Lower lobe of right lung (tissue), 2 donors: ENCODE results near the gene TTC38. TPM values are rescaled to one million over a fixed set of nuclear protein-coding genes. Genes with fewer than 3 reads are reported as not detected.
A peak's percentile ranks its signal among the peaks of the same experiment; 100 is the strongest.

Experiments
- ATAC-seq, 2 donors: fragments of 200-7000 bp; cut with Tn5 transposase; one replicate each; pipeline ENCODE4 v1.9.1; 2020 to 2022; ENCODE audit warnings: mild to moderate bottlenecking in 2 of 2, moderate library complexity in 2 of 2
- DNase-seq: peaks from one replicate; pipeline ENCODE4 v3.0.0-alpha.2; 2020
- H3K27ac ChIP-seq: fragments of 200-600 bp; one replicate; pipeline ENCODE4 v1.8.0; 2022
- H3K27me3 ChIP-seq: fragments of 200-600 bp; one replicate; pipeline ENCODE4 v1.8.0; 2022; ENCODE audit warnings: low read depth
- H3K36me3 ChIP-seq: fragments of 200-600 bp; one replicate; pipeline ENCODE4 v1.8.0; 2022; ENCODE audit warnings: mild to moderate bottlenecking
- H3K4me1 ChIP-seq: fragments of 200-600 bp; one replicate; pipeline ENCODE4 v1.8.0; 2022
- H3K4me3 ChIP-seq: fragments of 200-600 bp; one replicate; pipeline ENCODE4 v1.8.0; 2022; ENCODE audit warnings: mild to moderate bottlenecking
- H3K9me3 ChIP-seq: fragments of 200-600 bp; one replicate; pipeline ENCODE4 v1.8.0; 2022
- CTCF ChIP-seq: fragments of 200-600 bp; IDR thresholded peaks from one replicate; pipeline ENCODE4 v1.8.0; 2022; ENCODE audit warnings: antibody characterized with exemption, mild to moderate bottlenecking
- intact Hi-C: fragments of 100-400 bp; cut with DNase I; formaldehyde crosslinking; loops from one replicate; pipeline ENCODE4 v1.11.0; 2022
- total RNA-seq: library from RNA; stranded (reverse); fragmentation: NEBNext Ultra II Directional; extraction: Animal tissue kit (Norgen Biotek cat#: 25700); gene quantifications from one replicate; pipeline ENCODE4 v1.2.1, GENCODE V29; 2021
- donor health status: DM: no; HTN: yes; CAD: no; lungs with severe emphysema.

The TTC38 gene
- total RNA-seq, 1 donor from 2014 or later = 26.8 TPM

- peak overlapping the region; percentile 100 for H3K4me3 ChIP-seq
- no peaks in the 10 kb centered on the region for H3K9me3 ChIP-seq
- H3K36me3 ChIP-seq = peaks cover 39% of the 10 kb centered on the region
- TF ChIP-seq CTCF = no peak
- H3K4me1 ChIP-seq = peaks cover 24% of the 10 kb centered on the region
- peak; percentile 59 for DNase-seq
- intact Hi-C loops = no loop called here
- H3K27me3 ChIP-seq = no peaks in the 10 kb centered on the region
- peak; percentile 50 to 53 for ATAC-seq
- peak overlapping the region; percentile 86 for H3K27ac ChIP-seq
These were observed 68.6 kb downstream of the TTC38 start for GRCh38 chr22:46336119-46337078.

GRCh38 chr22:46337870-46338269 is 70.1 kb downstream of the TTC38 start:
- peaks cover 53% of the 10 kb centered on the region for H3K36me3 ChIP-seq
- no peaks in the 10 kb centered on the region for H3K27me3 ChIP-seq
- no peak overlapping the region for H3K4me3 ChIP-seq
- no peaks in the 10 kb centered on the region for H3K9me3 ChIP-seq
- no peak overlapping the region for H3K27ac ChIP-seq
- no peak for TF ChIP-seq CTCF
- intact Hi-C loops = no loop called here
- ATAC-seq (no peak), DNase-seq (peak; percentile 24)
- peaks cover 24% of the 10 kb centered on the region for H3K4me1 ChIP-seq

GRCh38 chr22:46338636-46339035 is 70.8 kb downstream of the TTC38 start:
- Histone ChIP-seq H3K27me3 (no peaks in the 10 kb centered on the region), H3K36me3 (peaks cover 61% of the 10 kb centered on the region), H3K4me1 (peaks cover 24% of the 10 kb centered on the region), H3K4me3 (no peak overlapping the region), H3K9me3 (no peaks in the 10 kb centered on the region), H3K27ac (no peak overlapping the region)
- intact Hi-C loops = no loop called here
- TF ChIP-seq CTCF = no peak
- DNase-seq (peak; percentile 17), ATAC-seq (no peak)

- H3K27me3 ChIP-seq = no peaks in the 10 kb centered on the region
- ATAC-seq (no peak), DNase-seq (peak; percentile 34)
- H3K9me3 ChIP-seq = no peaks in the 10 kb centered on the region
- H3K36me3 ChIP-seq = peaks cover 74% of the 10 kb centered on the region
- intact Hi-C loops = no loop called here
- TF ChIP-seq CTCF = no peak
- no peak overlapping the region for H3K4me3 ChIP-seq
- H3K27ac ChIP-seq = no peak overlapping the region
- H3K4me1 ChIP-seq = peaks cover 21% of the 10 kb centered on the region
These were observed 72.1 kb downstream of the TTC38 start for GRCh38 chr22:46339956-46340355.

- H3K36me3 ChIP-seq = peaks cover 81% of the 10 kb centered on the region
- no peak for TF ChIP-seq CTCF
- no peak overlapping the region for H3K4me3 ChIP-seq
- H3K9me3 ChIP-seq = no peaks in the 10 kb centered on the region
- H3K4me1 ChIP-seq = peaks cover 19% of the 10 kb centered on the region
- peak; percentile 36 for DNase-seq
- intact Hi-C loops = no loop called here
- H3K27me3 ChIP-seq = no peaks in the 10 kb centered on the region
- ATAC-seq = no peak
- no peak overlapping the region for H3K27ac ChIP-seq
These were observed 72.9 kb downstream of the TTC38 start for GRCh38 chr22:46340676-46341075.

Other genes with a start within 250 kb of the TTC38 start
- 20.5 TPM for gene PPARA, start 117.5 kb upstream of the TTC38 start, total RNA-seq
- 7.1 TPM for gene CDPF1, start 17.7 kb upstream of the TTC38 start, total RNA-seq
- not detected for gene PKDREJ, start 4.7 kb upstream of the TTC38 start, total RNA-seq
- gene GTSE1, start 28.9 kb downstream of the TTC38 start, total RNA-seq = 1.4 TPM
- 33.5 TPM for gene TRMU, start 67.7 kb downstream of the TTC38 start, total RNA-seq